ENCODE data around the gene TMEM164.

- TF ChIP-seq TAF1 (IDR thresholded peaks at IDR 0.05; ENCODE audit: borderline replicate concordance, low read depth, low read length) (no peak), POLR2AphosphoS5 (IDR thresholded peaks at IDR 0.05; ENCODE audit: low read depth, low read length) (no peak)
Measured at GRCh38 chrX:110183314-110183713, 180.4 kb downstream of the TMEM164 start.

All from GM12892 (cell line).